NB4 (cell line): ENCODE results near the gene FLT1.

ENCODE experiments used
- DNase-seq: peaks from one replicate; pipeline ENCODE4 v3.0.0; 2010; ENCODE audit warnings: low read depth
- H3K4me3 ChIP-seq: one replicate; pipeline ENCODE4 v1.5.1; 2011; ENCODE audit warnings: mild to moderate bottlenecking, low read depth, low read length, moderate library complexity
- CTCF ChIP-seq: IDR thresholded peaks from one replicate; pipeline ENCODE4 v1.5.1; 2012; ENCODE audit warnings: low read depth, low read length
- MAX ChIP-seq: IDR thresholded peaks from 2 replicates; pipeline ENCODE4 v1.6.1; 2011; ENCODE audit warnings: low read depth, low read length
- MYC ChIP-seq: IDR thresholded peaks from 2 replicates; pipeline ENCODE4 v1.6.1; 2011; ENCODE audit warnings: low read depth, low read length
- POLR2A ChIP-seq: IDR thresholded peaks from 2 replicates; pipeline ENCODE4 v1.6.1; 2011; ENCODE audit warnings: mild to moderate bottlenecking; ENCODE audit not compliant: insufficient read length; ENCODE audit errors: extremely low read depth

FLT1 gene

GRCh38 chr13:28379371-28380083 lies 115.4 kb downstream of the FLT1 start:
- TF ChIP-seq MYC (no peak), POLR2A (no peak), MAX (no peak), CTCF (no peak)
- DNase-seq = no peak
- no peak overlapping the region for H3K4me3 ChIP-seq

GRCh38 chr13:28376604-28377003 lies 118.3 kb downstream of the FLT1 start:
- DNase-seq = peak; percentile 31
- TF ChIP-seq MYC = no peak
- no peak for TF ChIP-seq POLR2A
- TF ChIP-seq CTCF = peak; percentile 13
- H3K4me3 ChIP-seq = no peak overlapping the region

- TF ChIP-seq MAX (no peak), POLR2A (no peak), CTCF (no peak), MYC (no peak)
- no peak for DNase-seq
- no peak overlapping the region for H3K4me3 ChIP-seq
Measured at GRCh38 chr13:28375250-28375930, 119.5 kb downstream of the FLT1 start.

GRCh38 chr13:28373810-28374209 lies 121.1 kb downstream of the FLT1 start:
- TF ChIP-seq POLR2A (no peak), MYC (peak; percentile 28; the same call in 1 of the 2 replicates)
- DNase-seq = peak; percentile 87
- no peak overlapping the region for H3K4me3 ChIP-seq

- no peak overlapping the region for H3K4me3 ChIP-seq
- no peak for DNase-seq
- no peak for TF ChIP-seq CTCF
- no peak for TF ChIP-seq POLR2A
- TF ChIP-seq MYC = no peak
- no peak for TF ChIP-seq MAX
Measured at GRCh38 chr13:28370448-28370847, 124.5 kb downstream of the FLT1 start.

GRCh38 chr13:28358708-28359107 lies 136.2 kb downstream of the FLT1 start:
- H3K4me3 ChIP-seq = no peak overlapping the region
- no peak for DNase-seq
- no peak for TF ChIP-seq MAX
- no peak for TF ChIP-seq MYC
- no peak for TF ChIP-seq POLR2A
- TF ChIP-seq CTCF = no peak
